PC-3 (cell line): Measurements from ENCODE around the gene TMEFF2.

Experiments
- EZH2 ChIP-seq: fragments of 300-600 bp; sonication (generic); IDR thresholded peaks from one replicate; pipeline ENCODE4 v1.6.1; 2017; ENCODE audit warnings: antibody characterized with exemption, mild to moderate bottlenecking, low read length; ENCODE audit not compliant: unreplicated experiment
- TF ChIP-seq, protein P1 (sequence below): fragments of 300-600 bp; sonication (generic); conservative IDR thresholded peaks from 2 replicates; pipeline ENCODE4 v1.5.1; 2017; ENCODE audit warnings: antibody characterized with exemption, low read depth, mild to moderate bottlenecking, low read length

DNA sequence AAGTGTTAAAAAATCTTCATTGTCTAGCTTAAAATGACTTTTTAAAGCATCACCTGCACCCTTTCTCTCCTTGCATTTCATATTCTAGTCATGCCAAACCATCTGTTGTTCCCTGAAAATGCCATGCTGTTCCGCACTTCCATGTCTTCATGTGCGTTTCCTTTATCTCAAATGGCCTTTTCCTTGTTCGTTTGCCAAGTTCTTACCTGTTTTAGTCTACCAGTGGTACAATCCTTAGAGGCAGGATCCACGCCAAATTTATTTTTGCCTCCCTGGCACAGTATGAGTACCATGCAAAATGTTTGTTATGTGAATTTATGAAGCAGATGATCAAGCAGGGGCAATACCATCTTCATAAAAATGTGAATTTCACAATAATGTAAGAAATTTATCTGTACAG, 37.0 kb downstream of the TMEFF2 start:
- no peak for TF ChIP-seq EZH2
- TF ChIP-seq, protein P1, sequence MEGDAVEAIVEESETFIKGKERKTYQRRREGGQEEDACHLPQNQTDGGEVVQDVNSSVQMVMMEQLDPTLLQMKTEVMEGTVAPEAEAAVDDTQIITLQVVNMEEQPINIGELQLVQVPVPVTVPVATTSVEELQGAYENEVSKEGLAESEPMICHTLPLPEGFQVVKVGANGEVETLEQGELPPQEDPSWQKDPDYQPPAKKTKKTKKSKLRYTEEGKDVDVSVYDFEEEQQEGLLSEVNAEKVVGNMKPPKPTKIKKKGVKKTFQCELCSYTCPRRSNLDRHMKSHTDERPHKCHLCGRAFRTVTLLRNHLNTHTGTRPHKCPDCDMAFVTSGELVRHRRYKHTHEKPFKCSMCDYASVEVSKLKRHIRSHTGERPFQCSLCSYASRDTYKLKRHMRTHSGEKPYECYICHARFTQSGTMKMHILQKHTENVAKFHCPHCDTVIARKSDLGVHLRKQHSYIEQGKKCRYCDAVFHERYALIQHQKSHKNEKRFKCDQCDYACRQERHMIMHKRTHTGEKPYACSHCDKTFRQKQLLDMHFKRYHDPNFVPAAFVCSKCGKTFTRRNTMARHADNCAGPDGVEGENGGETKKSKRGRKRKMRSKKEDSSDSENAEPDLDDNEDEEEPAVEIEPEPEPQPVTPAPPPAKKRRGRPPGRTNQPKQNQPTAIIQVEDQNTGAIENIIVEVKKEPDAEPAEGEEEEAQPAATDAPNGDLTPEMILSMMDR: no peak
